ENCODE measurements around the gene RNF5. TPM values are rescaled to one million over a fixed set of nuclear protein-coding genes. Genes with fewer than 3 reads are reported as not detected.
"Not testable (repeated sequence)": the region's sequence is repeated elsewhere in the genome, so short reads cannot be mapped to it uniquely, and the experiment has no call there.

The RNF5 gene
- total RNA-seq, 1 donor from 2014 or later: 76.0 TPM

GRCh38 chr6:32183483-32184083, 5.4 kb downstream of the RNF5 start:
- intact Hi-C loops (cut with micrococcal nuclease): no loop called here
- DNase-seq: peak; percentile 50
- peak overlapping the region; percentile 98 for H3K27ac ChIP-seq (replicated peaks)
- no peak overlapping the region for H3K4me3 ChIP-seq
- no peaks in the 10 kb centered on the region for H3K27me3 ChIP-seq (ENCODE audit: low read depth)
- peaks cover 45% of the 10 kb centered on the region for H3K36me3 ChIP-seq
- no peaks in the 10 kb centered on the region for H3K9me3 ChIP-seq (replicated peaks)
- H3K4me1 ChIP-seq: peaks cover 92% of the 10 kb centered on the region
- TF ChIP-seq CTCF (IDR thresholded peaks at IDR 0.05; ENCODE audit: borderline replicate concordance): no peak

DNA sequence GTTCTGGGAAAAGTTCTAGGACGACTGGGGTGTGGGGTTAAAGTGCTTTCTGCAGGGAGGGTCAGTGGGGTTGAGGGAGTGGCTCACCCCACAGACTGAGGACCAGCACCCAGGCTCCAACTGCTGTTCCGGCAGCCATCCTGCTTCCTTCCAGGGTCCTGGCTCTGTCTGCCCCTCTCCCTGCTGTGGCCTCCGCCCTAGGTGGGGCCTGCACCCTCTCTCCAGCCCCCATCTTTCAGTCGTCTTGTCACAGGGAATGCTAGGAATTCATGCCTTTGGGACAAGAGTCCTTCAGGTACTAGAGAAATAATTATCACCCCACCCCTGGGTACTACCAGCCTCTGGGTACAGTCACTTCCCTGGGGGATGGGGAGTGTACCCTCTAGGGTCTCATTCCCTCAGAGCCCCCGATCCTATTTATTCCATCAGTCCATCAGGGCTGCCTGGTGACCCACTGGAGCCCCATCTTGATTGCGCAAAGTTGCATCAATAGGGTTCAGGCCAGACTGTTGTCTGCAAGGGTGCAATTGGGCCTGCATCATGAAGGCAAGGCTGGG, 6.0 kb downstream of the RNF5 start, which contains the start of gene AGER:
AGER (minus strand) TSS at position 170 of the 557 bp plus-strand sequence; CDS start at position 139, 31 bp downstream.
- Histone ChIP-seq H3K4me1 (peaks cover 92% of the 10 kb centered on the region), H3K27me3 (ENCODE audit: low read depth) (no peaks in the 10 kb centered on the region), H3K36me3 (peaks cover 45% of the 10 kb centered on the region), H3K9me3 (replicated peaks) (no peaks in the 10 kb centered on the region), H3K27ac (replicated peaks) (peak within 1 kb of the TSS; percentile 98), H3K4me3 (peak within 1 kb of the TSS; percentile 11)
- intact Hi-C loops (cut with micrococcal nuclease): no loop called here
- TF ChIP-seq CTCF (IDR thresholded peaks at IDR 0.05; ENCODE audit: borderline replicate concordance): no peak
- DNase-seq: no peak

DNA sequence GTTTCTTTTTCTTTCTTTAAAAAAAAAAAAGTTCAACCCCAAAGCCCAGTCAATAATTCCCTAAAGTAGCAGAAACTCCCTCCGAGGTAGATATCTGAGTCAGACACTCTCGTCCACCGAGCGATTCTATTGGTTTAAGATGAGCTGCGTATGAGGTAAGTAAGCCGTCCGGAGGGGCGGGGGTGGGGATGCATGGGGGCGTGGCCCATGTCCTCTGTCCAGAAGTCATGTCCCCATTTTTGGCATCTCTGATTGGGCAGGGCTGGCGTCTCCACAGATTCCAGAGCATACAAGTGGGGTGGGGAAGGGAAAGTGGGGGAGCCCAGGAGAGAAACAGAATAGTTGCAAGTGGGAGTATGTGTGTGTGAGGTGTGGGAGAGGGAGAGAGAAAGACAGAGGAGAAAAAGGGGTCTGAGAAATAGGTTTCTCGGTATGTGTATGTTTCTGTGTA, 7.5 kb downstream of the RNF5 start:
- intact Hi-C loops (cut with micrococcal nuclease); H3K9me3 ChIP-seq (replicated peaks); H3K27me3 ChIP-seq (ENCODE audit: low read depth): not testable (repeated sequence)
- peak overlapping the region; percentile 11 for H3K4me3 ChIP-seq
- DNase-seq: peak; percentile 90
- peak overlapping the region; percentile 98 for H3K27ac ChIP-seq (replicated peaks)
- H3K36me3 ChIP-seq: peaks cover 34% of the 10 kb centered on the region
- peaks cover 91% of the 10 kb centered on the region for H3K4me1 ChIP-seq

DNA sequence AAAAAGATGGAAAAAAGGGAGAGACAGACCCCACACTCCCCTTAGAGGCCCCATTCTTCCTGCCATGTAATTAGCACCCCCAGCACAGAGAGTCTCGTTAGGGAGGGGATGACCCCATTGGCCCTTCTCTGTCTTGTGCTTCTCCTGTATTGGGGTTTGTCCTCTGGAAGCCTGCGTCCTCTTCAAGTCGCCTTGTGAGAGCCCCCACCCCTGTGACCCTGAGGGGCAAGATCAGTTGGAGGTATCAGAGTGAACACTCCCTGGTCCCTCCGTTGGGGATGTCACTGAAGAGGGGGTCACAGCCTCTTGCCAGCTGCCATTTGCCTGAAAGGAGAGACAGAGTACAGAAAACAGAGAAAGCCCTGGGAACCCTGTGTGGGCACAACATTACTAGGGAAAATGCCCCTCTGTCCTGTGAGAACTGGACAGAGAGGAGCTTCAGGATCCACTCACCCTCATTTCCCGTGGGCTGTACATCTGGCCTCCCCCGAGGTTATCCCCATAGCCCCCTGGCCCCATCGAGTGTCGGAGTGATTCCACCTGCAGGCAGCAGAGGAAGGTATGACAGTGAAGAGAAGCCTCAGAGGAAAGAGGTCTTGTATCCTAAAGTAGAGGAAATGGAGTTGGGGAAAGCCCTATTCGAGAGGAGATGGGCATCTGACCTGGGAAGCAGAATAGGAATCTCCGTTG, 8.1 kb downstream of the RNF5 start:
- peak overlapping the region; percentile 11 for H3K4me3 ChIP-seq
- H3K9me3 ChIP-seq (replicated peaks); DNase-seq; intact Hi-C loops (cut with micrococcal nuclease); H3K27me3 ChIP-seq (ENCODE audit: low read depth): not testable (repeated sequence)
- peaks cover 91% of the 10 kb centered on the region for H3K4me1 ChIP-seq
- peak overlapping the region; percentile 98 for H3K27ac ChIP-seq (replicated peaks)
- peaks cover 28% of the 10 kb centered on the region for H3K36me3 ChIP-seq

DNA sequence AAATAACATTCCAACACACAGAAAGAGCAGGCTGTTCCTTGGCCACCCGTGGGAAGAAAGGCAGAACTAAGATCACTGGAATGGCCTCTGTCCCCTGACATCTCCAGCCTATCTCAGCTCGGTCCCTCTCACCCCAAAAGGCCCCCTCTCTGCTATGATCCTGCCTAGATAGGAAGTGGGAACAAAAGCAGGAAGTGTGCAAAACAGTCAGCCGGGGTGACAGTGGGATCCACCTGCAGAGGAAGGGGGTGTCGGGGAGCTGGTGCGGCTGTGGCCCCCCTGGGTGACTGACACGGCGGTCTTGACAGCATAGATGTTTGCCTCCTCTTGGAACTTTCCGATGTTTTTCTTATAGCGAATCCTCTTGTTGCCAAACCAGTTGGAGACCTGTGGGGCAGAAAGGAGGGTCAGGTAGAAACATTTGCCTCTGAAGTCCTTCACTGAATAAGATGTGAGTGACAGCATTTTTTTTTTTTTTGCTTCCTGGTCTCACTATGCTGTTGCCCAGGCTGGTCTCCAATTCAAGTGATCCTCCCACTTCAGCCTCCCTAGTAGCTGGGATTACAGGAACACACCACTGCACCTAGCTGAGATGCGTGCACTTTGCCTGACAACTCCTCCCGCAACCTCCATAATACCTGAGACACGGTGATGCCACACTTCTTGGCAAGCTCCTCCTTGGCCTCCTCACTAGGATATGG, 9.0 kb downstream of the RNF5 start:
- no peaks in the 10 kb centered on the region for H3K27me3 ChIP-seq (ENCODE audit: low read depth)
- peaks cover 91% of the 10 kb centered on the region for H3K4me1 ChIP-seq
- H3K9me3 ChIP-seq (replicated peaks): no peaks in the 10 kb centered on the region
- DNase-seq: no peak
- intact Hi-C loops (cut with micrococcal nuclease): no loop called here
- peak overlapping the region; percentile 83 for H3K4me3 ChIP-seq
- peak overlapping the region; percentile 98 for H3K27ac ChIP-seq (replicated peaks)
- H3K36me3 ChIP-seq: peaks cover 23% of the 10 kb centered on the region
- TF ChIP-seq CTCF (IDR thresholded peaks at IDR 0.05; ENCODE audit: borderline replicate concordance): no peak

GRCh38 chr6:32187725-32188380, 9.6 kb downstream of the RNF5 start:
- DNase-seq; H3K27me3 ChIP-seq (ENCODE audit: low read depth); H3K9me3 ChIP-seq (replicated peaks); intact Hi-C loops (cut with micrococcal nuclease): not testable (repeated sequence)
- H3K4me3 ChIP-seq: peak overlapping the region; percentile 83
- H3K4me1 ChIP-seq: peaks cover 91% of the 10 kb centered on the region
- peak overlapping the region; percentile 98 for H3K27ac ChIP-seq (replicated peaks)
- H3K36me3 ChIP-seq: peaks cover 18% of the 10 kb centered on the region

Measured in left ventricle myocardium inferior (tissue), 1 donor.